ENCODE data around the gene DDA1.

DDA1 gene

DNA sequence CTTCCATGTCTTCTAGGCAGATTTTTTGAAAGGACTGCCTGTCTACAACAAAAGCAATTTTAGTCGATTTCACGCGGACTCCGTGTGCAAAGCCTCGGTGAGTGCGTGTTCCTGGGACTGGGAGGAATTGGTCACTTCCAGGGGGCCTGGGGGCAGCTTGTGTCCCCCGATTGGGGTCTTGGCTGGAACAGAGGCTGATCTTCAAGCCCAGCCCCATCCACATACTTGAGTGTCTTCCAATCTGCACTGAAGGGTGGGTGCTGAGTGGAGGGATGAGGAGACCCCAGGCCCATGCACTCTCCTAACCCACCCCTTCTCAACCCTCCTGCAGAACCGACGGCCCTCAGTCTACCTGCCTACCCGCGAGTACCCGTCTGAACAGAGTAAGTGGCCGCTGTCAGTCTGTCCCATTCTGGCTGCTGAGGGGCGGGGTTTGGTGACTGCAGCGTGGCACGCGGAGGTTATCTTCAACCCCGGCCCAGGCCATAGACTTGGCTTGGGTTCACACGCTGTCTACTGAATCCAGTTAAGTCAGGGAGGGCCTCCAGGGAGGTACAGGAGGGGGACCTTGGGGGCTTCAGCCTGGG is 4.7 kb downstream of the DDA1 start:
- TF ChIP-seq, protein P1, sequence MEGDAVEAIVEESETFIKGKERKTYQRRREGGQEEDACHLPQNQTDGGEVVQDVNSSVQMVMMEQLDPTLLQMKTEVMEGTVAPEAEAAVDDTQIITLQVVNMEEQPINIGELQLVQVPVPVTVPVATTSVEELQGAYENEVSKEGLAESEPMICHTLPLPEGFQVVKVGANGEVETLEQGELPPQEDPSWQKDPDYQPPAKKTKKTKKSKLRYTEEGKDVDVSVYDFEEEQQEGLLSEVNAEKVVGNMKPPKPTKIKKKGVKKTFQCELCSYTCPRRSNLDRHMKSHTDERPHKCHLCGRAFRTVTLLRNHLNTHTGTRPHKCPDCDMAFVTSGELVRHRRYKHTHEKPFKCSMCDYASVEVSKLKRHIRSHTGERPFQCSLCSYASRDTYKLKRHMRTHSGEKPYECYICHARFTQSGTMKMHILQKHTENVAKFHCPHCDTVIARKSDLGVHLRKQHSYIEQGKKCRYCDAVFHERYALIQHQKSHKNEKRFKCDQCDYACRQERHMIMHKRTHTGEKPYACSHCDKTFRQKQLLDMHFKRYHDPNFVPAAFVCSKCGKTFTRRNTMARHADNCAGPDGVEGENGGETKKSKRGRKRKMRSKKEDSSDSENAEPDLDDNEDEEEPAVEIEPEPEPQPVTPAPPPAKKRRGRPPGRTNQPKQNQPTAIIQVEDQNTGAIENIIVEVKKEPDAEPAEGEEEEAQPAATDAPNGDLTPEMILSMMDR (conservative IDR thresholded peaks at IDR 0.05; ENCODE audit: low read length), result no peak
- DNase-seq (ENCODE audit: low read depth), result no peak
- no peak overlapping the region for H3K4me3 ChIP-seq (ENCODE audit: low read length)

DNA sequence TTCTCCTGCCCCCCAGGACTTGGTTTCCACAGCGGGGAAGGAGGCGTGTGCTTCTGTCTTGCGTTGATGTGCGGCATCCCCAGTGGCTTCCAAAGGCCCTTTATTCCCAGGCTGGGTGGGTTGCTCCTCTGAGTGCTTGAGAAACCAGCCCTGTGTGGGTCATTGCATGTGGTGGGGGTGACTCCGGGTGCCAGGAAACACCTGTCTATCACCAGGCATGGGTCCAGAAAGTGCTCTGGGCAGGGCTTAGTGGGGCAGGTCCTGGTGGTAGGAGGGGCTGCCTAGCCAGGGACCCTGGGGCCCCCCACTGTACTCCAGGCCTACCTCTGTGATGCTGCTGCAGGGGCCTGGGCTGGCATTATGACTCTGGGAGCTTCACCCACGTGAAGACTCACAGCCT is 9.6 kb downstream of the DDA1 start:
- TF ChIP-seq, protein P1 (conservative IDR thresholded peaks at IDR 0.05; ENCODE audit: low read length), result no peak
- H3K4me3 ChIP-seq (ENCODE audit: low read length), result no peak overlapping the region
- no peak for DNase-seq (ENCODE audit: low read depth)

DNA sequence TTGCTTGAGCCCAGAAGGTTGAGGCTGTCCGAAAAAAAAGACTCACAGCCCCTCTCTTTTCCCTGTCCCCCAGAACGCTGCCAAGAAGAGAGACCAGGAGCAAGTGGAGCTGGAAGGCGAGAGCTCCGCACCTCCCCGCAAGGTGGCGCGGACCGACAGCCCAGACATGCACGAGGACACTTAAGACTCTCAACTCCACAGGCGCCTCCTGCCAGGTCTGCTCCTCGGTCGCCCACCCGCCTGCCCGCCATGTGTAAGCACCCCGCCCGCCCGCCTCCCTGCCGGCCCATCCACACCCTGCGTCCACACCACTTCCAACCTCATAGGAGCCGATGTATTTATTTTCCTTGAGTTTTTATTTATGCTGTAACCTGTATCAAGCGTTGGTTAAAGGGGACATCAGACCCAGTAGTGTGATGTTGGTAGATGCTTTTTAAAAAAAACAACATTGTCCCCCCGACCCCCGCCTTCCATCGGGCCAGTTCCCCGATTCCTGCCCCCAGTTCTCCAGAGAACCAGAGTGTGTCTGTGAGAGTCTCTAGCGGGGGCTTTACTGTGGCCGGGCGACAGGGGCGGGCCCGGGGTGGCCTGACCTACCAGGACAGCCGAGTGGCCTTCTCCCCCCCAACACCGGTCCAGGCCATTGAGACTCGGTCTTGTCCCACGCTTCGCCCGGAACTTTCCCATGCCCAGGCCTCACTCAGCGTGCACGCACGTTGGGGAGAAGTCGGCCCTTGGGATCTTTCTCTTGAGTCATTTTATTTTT is 10.3 kb downstream of the DDA1 start:
- DNase-seq (ENCODE audit: low read depth), result no peak
- H3K4me3 ChIP-seq (ENCODE audit: low read length), result no peak overlapping the region
- TF ChIP-seq, protein P1 (conservative IDR thresholded peaks at IDR 0.05; ENCODE audit: low read length), result no peak

DNA sequence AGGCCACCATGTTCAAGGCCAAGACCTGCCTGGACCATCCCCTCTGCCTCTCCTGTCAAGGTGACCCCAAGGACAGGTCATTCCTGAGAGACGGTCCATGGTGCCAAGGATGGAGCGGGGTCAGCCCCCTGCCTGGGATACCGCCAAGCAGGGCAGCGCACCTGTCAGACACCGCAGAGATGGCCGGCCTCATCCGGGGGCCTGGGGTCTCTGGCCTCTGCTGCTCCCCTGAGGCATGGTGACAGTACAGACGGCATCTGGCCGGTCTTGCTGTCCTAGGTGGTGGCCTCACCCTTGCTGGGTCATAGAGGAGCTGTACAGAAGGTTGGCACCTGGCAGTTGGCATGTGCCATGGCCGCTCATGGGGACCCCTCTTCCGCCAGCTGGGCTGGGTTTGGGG is 11.1 kb downstream of the DDA1 start:
- no peak for DNase-seq (ENCODE audit: low read depth)
- no peak overlapping the region for H3K4me3 ChIP-seq (ENCODE audit: low read length)
- TF ChIP-seq, protein P1 (conservative IDR thresholded peaks at IDR 0.05; ENCODE audit: low read length), result no peak

DNA sequence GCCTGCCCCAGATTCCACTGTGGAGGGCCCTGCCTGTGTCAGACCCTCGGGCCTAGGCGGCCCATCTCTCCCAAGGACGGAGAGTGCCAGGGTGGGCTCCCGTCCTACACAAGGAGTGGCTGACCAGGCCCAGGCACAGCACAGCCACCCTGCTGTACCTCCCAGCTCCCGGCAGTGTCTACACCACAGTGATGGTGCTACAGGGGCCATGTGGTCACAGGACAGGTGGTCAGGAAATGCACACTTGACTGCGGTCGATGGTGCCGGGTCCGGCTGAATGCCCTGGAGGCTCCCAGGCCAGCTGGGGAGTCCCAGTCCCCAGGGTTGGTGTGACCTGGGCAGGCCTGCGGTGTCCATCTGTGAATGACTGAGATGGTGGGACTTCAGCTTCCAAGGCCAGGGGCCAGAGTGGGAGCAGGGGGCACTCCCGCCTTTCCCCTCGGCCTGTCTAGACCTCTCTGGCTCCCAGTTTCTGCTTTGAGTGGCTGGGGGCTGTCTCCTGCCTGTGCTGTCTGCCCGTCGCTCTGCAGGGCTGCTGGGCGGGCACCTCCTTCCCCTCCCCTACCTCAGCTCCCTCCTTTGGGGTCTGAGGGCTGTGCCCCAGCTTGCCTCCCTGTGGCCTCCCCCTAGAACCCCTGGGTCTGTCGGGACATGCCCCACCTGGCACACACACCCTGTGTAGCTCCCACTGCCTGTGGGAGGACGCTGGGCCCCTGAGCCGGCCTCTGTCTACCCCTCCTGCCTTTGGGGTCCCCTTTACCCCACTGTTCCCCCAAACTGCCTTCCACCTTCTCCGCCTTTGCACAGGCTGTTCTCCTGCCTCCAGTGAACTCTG is 12.5 kb downstream of the DDA1 start:
- no peak overlapping the region for H3K4me3 ChIP-seq (ENCODE audit: low read length)
- TF ChIP-seq, protein P1 (conservative IDR thresholded peaks at IDR 0.05; ENCODE audit: low read length), result no peak
- DNase-seq (ENCODE audit: low read depth), result no peak

DNA sequence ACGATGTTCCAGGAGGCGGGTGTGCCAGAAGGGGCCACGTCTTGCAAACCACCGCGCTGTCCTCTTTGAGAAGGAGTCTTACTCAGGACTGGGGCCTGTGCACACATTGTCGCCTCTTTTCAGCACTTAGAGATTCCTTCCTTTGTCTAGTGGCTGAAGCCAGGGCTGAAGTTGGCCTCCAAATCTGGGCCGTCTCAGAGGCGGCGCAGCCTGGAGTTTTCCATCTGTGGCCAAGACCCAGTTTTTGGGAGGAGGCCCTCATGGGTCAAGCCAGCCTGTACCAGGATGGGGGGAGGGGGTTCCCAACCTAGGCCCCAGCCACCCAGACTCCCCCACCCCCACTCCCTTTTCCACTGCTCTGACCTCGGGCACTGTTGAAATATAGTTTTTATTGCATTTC is 13.5 kb downstream of the DDA1 start:
- H3K4me3 ChIP-seq (ENCODE audit: low read length), result no peak overlapping the region
- DNase-seq (ENCODE audit: low read depth), result no peak
- TF ChIP-seq, protein P1 (conservative IDR thresholded peaks at IDR 0.05; ENCODE audit: low read length), result no peak
